Adrenal gland (tissue), 5 donors: ENCODE measurements around the gene NFKBIZ.

Source experiments
- CTCF ChIP-seq, 6 experiments: fragments of 450-650 bp in 4 of 6; fragments of 200-600 bp in 2 of 6; sonication (generic) in 1 of 6; IDR thresholded peaks; 1 replicate in 5 of 6; 2 replicates in 1 of 6; pipeline versions ENCODE4 v1.5.1 to v1.8.0; 2016 to 2021; ENCODE audit warnings: antibody characterized with exemption in 6 of 6, mild to moderate bottlenecking in 2 of 6, moderate library complexity in 1 of 6
- POLR2A ChIP-seq, 2 donors: fragments of 450-650 bp; IDR thresholded peaks; one replicate each; pipeline ENCODE4 v1.6.1; 2017; ENCODE audit warnings: antibody characterized with exemption in 2 of 2, mild to moderate bottlenecking in 2 of 2, moderate library complexity in 1 of 2
- donor health status: DM: no; HTN: no; CAD: no.

DNA sequence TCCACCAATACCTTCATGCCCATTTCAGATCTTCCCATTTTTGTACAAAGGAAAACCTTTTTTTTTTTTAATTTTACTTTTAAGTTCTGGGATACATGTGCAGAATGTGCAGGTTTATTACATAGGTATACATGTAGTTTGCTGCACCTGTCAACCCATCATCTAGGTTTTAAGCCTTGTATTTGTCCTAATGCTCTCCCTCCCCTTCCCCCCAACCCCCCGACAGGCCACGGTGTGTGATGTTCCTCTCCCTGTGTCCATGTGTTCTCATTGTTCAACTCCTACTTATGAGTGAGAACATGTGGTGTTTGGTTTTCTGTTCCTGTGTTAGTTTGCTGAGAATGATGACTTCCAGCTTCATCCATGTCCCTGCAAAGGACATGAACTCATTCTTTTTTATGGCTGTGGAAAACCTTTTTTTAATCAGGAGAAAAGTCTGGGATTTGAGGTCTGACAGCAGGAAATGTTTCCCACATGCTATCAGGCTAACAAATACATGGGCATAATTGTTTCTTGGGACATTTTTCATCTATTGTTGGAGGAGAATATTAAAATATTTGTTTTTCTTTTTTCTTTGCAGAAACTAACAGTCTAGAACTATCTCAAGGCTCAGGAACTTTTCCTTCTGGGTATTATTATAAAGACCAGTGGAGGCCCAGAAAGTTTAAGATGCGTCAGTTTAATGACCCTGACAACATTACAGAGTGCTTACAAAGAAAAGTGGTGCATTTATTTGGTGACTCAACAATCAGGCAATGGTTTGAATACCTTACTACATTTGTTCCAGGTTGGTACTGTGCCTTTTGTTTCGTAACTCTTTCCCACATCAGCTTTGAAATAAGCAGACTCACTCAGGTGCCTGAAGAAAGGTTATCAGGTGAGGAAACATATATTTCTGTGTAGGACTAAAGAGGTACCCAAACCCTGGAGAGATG lies 32.8 kb upstream of the NFKBIZ start:
- TF ChIP-seq POLR2A (IDR thresholded peaks at IDR 0.05) (no peak), CTCF (IDR thresholded peaks at IDR 0.05) (no peak)
